ENCODE results near the gene PLXNB2.

DNA sequence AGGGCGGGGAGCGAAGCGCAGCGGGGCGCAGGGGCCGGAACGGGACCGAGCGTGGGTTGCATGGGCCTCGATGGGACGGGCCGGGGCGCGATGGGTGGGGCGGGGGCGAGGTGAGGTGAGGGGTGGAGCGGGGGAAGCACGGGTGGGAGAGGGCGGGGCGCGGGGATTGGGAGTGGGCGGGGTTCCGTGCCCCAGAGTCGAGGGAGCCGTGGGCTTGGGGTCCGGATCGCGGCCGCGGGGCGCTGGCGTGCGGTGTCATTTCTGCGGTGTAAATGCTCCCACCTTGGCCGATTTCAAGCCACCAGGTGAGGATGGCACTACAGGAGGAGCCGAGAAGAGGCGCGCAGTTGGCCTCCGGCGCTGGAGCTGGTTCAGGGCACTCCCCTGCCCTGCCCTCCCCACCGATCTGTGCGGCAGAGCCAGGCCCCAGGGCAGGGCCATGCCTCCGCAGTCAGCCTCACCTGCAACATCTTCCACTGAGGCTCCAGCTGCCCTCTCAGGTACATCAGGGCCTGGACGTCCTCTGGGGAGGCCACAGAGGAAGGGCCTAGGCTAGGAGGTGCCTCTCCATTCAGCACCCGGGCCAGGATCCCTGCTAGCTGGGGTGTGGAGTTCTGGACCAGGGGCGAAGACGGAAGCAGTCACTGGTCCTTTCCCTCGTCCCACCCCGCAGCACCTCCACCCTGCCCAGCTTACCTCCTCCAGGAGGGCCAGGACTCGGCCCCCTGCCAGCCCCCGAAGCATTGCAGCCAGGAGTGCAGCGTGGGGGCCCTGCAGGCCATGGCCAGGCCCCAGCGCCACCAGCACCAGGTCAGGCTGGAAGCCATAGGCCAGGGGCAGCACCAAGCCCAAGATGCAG is 62.0 kb downstream of the PLXNB2 start:
- TF ChIP-seq POLR2AphosphoS5 (IDR thresholded peaks at IDR 0.05; ENCODE audit: low read depth, low read length) (peak; percentile 35), TAF1 (IDR thresholded peaks at IDR 0.05; ENCODE audit: borderline replicate concordance, insufficient read depth, low read length) (no peak), SIN3A (IDR thresholded peaks at IDR 0.05; ENCODE audit: borderline replicate concordance, insufficient read depth, low read length) (no peak), FOXP2 (optimal IDR thresholded peaks at IDR 0.05; ENCODE audit: borderline replicate concordance, extremely low read depth, extremely low read length, insufficient read depth) (no peak)
- TF ChIP-seq, protein P1, sequence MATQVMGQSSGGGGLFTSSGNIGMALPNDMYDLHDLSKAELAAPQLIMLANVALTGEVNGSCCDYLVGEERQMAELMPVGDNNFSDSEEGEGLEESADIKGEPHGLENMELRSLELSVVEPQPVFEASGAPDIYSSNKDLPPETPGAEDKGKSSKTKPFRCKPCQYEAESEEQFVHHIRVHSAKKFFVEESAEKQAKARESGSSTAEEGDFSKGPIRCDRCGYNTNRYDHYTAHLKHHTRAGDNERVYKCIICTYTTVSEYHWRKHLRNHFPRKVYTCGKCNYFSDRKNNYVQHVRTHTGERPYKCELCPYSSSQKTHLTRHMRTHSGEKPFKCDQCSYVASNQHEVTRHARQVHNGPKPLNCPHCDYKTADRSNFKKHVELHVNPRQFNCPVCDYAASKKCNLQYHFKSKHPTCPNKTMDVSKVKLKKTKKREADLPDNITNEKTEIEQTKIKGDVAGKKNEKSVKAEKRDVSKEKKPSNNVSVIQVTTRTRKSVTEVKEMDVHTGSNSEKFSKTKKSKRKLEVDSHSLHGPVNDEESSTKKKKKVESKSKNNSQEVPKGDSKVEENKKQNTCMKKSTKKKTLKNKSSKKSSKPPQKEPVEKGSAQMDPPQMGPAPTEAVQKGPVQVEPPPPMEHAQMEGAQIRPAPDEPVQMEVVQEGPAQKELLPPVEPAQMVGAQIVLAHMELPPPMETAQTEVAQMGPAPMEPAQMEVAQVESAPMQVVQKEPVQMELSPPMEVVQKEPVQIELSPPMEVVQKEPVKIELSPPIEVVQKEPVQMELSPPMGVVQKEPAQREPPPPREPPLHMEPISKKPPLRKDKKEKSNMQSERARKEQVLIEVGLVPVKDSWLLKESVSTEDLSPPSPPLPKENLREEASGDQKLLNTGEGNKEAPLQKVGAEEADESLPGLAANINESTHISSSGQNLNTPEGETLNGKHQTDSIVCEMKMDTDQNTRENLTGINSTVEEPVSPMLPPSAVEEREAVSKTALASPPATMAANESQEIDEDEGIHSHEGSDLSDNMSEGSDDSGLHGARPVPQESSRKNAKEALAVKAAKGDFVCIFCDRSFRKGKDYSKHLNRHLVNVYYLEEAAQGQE (IDR thresholded peaks at IDR 0.05; ENCODE audit: insufficient read depth in 1 of 2, low read depth in 2 of 2, low read length in 2 of 2), result no peak
